Measurements from ENCODE around the gene WDR43. TPM values are rescaled to one million over a fixed set of nuclear protein-coding genes. Genes with fewer than 3 reads are reported as not detected.

Gene WDR43
- total and polyA plus RNA-seq, 5 donors = 5.4 to 34.9 (median 18.9) TPM

DNA sequence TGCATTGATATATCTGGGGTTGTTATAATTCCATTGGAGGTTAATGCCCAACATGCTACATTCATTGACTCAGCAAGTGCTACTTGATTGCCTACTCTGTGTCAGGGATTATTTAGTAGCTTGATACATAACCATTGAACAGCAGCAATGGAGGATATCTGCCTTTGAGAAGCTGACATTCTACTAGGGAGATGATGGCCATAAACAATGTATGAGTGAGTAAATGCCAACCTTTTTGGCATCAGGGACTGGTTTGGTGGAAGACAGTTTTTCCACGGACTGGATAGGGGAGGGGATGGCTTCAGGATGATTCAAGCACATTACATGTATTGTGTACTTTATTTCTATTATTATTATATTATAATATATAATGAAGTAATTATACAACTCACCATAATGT, 54.7 kb downstream of the WDR43 start:
- Histone ChIP-seq H3K9me3 (ENCODE audit: control insufficient read depth, low read length) (no peaks in the 10 kb centered on the region), H3K4me3 (ENCODE audit: low read length) (no peak overlapping the region), H3K27ac (ENCODE audit: low read length) (no peak overlapping the region), H3K4me1 (ENCODE audit: control insufficient read depth, insufficient read depth, low read length) (peaks cover 4% of the 10 kb centered on the region), H3K27me3 (ENCODE audit: control insufficient read depth, insufficient read depth) (no peaks in the 10 kb centered on the region)
- 97% methylated on average over 1 of the region's 1 CpG for WGBS
- DNase-seq = no peak
- intact Hi-C loops (cut with DNase I) = no loop called here
- no peak for ATAC-seq

DNA sequence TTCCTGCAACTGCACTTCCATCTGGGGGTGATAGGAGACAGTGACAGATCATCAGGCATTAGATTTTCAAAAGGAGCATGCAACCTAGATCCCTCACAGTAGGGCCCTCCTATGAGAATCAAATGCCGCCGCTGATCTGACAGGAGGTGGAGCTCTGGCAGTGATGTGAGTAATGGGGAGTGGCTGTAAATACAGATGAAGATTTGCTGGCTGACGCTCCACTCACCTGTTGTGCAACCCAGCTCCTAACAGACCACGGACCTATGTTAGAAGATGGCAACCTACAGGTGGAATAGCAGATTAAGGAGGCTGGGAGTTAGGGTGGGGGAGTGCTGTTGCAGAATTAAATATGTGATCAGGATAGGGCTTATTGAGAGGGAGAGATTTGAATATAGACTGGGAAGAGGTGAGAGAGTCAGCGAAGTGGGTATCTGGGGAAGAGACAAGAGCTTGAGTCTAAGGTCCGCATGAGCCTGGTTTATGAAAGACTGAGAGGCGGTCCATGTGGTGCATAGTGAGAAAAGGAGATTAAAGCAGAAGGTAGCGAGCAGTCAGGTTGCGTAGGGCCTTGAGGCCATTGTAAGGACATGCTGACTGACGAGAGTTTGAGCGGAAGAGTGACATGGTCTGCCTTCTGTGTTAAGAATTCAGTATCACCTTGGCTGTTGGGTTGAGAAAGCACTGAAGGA, 55.3 kb downstream of the WDR43 start:
- ATAC-seq (no peak), DNase-seq (no peak)
- Histone ChIP-seq H3K4me1 (ENCODE audit: control insufficient read depth, insufficient read depth, low read length) (peaks cover 4% of the 10 kb centered on the region), H3K9me3 (ENCODE audit: control insufficient read depth, low read length) (no peaks in the 10 kb centered on the region), H3K27ac (ENCODE audit: low read length) (no peak overlapping the region), H3K27me3 (ENCODE audit: control insufficient read depth, insufficient read depth) (no peaks in the 10 kb centered on the region), H3K4me3 (ENCODE audit: low read length) (no peak overlapping the region)
- 89% methylated on average over 11 of the region's 11 CpGs for WGBS
- intact Hi-C loops (cut with DNase I) = loop anchor here in 2 of 4 donors (10.0 kb wide), 2 partner anchors 895 to 1125 kb away; no protein-coding TSS in a partner anchor

DNA sequence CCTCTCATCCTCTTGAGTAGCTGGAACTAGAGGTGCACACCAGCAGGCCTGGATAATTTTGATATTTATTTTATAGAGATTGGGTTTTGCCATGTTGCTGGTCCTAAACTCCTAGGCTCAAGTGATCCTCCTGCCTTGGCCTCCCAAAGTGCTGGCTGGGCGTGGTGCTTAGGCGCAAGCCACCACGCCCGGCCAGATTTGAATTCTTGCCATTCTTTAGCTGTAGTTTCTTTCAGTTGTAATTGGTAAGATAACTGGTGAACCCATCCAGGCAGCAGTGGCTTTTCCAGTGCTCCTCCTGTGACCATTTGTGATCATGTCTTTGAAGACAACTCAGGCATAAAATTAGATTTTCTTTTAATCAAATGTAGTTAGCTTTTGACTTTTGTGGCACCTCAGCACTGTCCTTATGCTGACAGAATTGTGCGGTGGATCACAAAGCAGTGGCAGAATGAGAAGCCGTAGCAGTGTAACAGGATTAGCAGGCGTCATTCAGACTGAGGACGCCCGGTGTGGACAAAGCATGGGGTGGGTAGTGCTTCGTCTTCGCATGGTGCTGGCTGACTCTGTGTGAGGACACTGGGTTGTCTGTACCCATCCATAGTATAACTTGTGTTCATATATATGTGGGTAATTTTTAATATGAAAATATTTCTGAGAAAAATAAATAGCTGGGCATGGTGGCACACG, 56.6 kb downstream of the WDR43 start:
- WGBS = 95% methylated on average over 12 of the region's 12 CpGs
- intact Hi-C loops (cut with DNase I) = loop anchor here in 2 of 4 donors (10.0 kb wide), 2 partner anchors 894 to 1124 kb away; no protein-coding TSS in a partner anchor
- Histone ChIP-seq H3K27ac (ENCODE audit: low read length) (no peak overlapping the region), H3K4me3 (ENCODE audit: low read length) (no peak overlapping the region), H3K9me3 (ENCODE audit: control insufficient read depth, low read length) (no peaks in the 10 kb centered on the region), H3K4me1 (ENCODE audit: control insufficient read depth, insufficient read depth, low read length) (peaks cover 4% of the 10 kb centered on the region), H3K27me3 (ENCODE audit: control insufficient read depth, insufficient read depth) (no peaks in the 10 kb centered on the region)
- DNase-seq = no peak
- ATAC-seq = no peak

GRCh38 chr2:28951910-28952835, 57.7 kb downstream of the WDR43 start:
- Histone ChIP-seq H3K27ac (ENCODE audit: low read length) (peak overlapping the region; percentile 68), H3K9me3 (ENCODE audit: control insufficient read depth, low read length) (no peaks in the 10 kb centered on the region), H3K4me3 (ENCODE audit: low read length) (no peak overlapping the region), H3K4me1 (ENCODE audit: control insufficient read depth, insufficient read depth, low read length) (peaks cover 4% of the 10 kb centered on the region), H3K27me3 (ENCODE audit: control insufficient read depth, insufficient read depth) (no peaks in the 10 kb centered on the region)
- ATAC-seq = peak; percentile 70 to 74
- WGBS = 68% methylated on average over 13 of the region's 13 CpGs
- peak in 1 of 3 donors; percentile 55 for DNase-seq
- intact Hi-C loops (cut with DNase I) = loop anchor here in 2 of 4 donors (10.0 kb wide), 2 partner anchors 893 to 1123 kb away; no protein-coding TSS in a partner anchor

DNA sequence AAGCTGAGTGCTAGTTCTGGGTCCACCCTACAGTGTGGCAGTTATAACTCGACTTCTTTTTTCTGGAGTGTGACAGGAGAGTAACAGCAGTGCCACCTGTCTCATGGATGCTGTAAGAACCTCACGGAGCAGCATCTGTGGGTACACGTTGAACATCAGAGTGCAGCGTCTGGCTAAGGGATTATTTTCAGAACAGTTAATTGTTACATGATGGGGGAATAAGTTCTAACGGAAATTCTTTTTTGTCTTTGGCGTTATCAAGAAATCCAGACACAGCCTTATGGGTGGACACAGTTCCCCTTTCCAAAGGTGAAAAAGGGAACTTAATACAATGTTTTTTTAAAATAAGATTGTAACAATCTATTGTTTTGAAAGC, 58.4 kb downstream of the WDR43 start:
- H3K4me3 ChIP-seq (ENCODE audit: low read length) = no peak overlapping the region
- DNase-seq (no peak), ATAC-seq (peak; percentile 17 to 27)
- WGBS = 34% methylated on average over 6 of the region's 6 CpGs
- H3K4me1 ChIP-seq (ENCODE audit: control insufficient read depth, insufficient read depth, low read length) = peaks cover 4% of the 10 kb centered on the region
- intact Hi-C loops (cut with DNase I) = loop anchor here in 2 of 4 donors (10.0 kb wide), 2 partner anchors 892 to 1122 kb away; no protein-coding TSS in a partner anchor
- H3K27ac ChIP-seq (ENCODE audit: low read length) = peak overlapping the region; percentile 68
- H3K9me3 ChIP-seq (ENCODE audit: control insufficient read depth, low read length) = no peaks in the 10 kb centered on the region
- H3K27me3 ChIP-seq (ENCODE audit: control insufficient read depth, insufficient read depth) = no peaks in the 10 kb centered on the region

GRCh38 chr2:28955467-28955866, 61.0 kb downstream of the WDR43 start:
- Histone ChIP-seq H3K4me1 (ENCODE audit: control insufficient read depth, insufficient read depth, low read length) (peaks cover 4% of the 10 kb centered on the region), H3K9me3 (ENCODE audit: control insufficient read depth, low read length) (no peaks in the 10 kb centered on the region), H3K27me3 (ENCODE audit: control insufficient read depth, insufficient read depth) (no peaks in the 10 kb centered on the region), H3K27ac (ENCODE audit: low read length) (no peak overlapping the region), H3K4me3 (ENCODE audit: low read length) (no peak overlapping the region)
- no peak for DNase-seq
- WGBS = 39% methylated on average over 5 of the region's 5 CpGs
- no peak for ATAC-seq
- intact Hi-C loops (cut with DNase I) = loop anchor here in 3 of 4 donors (5.0 to 10.0 kb wide), 3 partner anchors 242 to 1119 kb away; no protein-coding TSS in a partner anchor

GRCh38 chr2:28956415-28956826, 62.0 kb downstream of the WDR43 start:
- peak in 1 of 3 donors; percentile 60 for DNase-seq
- Histone ChIP-seq H3K27ac (ENCODE audit: low read length) (no peak overlapping the region), H3K4me3 (ENCODE audit: low read length) (peak overlapping the region; percentile 25), H3K9me3 (ENCODE audit: control insufficient read depth, low read length) (no peaks in the 10 kb centered on the region), H3K4me1 (ENCODE audit: control insufficient read depth, insufficient read depth, low read length) (peaks cover 3% of the 10 kb centered on the region), H3K27me3 (ENCODE audit: control insufficient read depth, insufficient read depth) (no peaks in the 10 kb centered on the region)
- no peak for ATAC-seq
- intact Hi-C loops (cut with DNase I) = loop anchor here in 3 of 4 donors (5.0 to 10.0 kb wide), 3 partner anchors 241 to 1118 kb away; no protein-coding TSS in a partner anchor
- WGBS = 10% methylated on average over 11 of the region's 11 CpGs

DNA sequence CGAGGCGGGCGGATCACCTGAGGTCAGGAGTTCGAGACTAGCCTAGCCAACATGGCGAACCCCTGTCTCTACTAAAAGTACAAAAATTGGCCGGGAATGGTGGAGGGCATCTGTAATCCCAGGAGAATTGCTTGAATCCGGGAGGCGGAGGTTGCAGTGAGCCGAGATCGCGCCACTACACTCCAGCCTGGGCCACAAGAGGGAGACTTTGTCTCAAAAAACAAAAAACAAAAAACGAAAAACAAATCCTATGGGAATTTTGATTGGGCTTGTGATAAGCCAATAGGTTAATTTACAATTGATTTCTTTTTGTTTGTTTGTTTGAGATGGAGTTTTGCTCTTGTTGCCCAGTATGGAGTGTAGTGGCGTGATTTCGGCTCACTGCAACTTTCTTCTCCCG, 62.4 kb downstream of the WDR43 start:
- intact Hi-C loops (cut with DNase I) = loop anchor here in 3 of 4 donors (5.0 to 10.0 kb wide), 3 partner anchors 240 to 1118 kb away; no protein-coding TSS in a partner anchor
- ATAC-seq = no peak

GRCh38 chr2:28958689-28959088, 64.2 kb downstream of the WDR43 start:
- ATAC-seq (peak; percentile 90 to 92), DNase-seq (peak; percentile 75 to 85 (median 77))
- H3K4me3 ChIP-seq (ENCODE audit: low read length) = no peak overlapping the region
- no peaks in the 10 kb centered on the region for H3K4me1 ChIP-seq (ENCODE audit: control insufficient read depth, insufficient read depth, low read length)
- WGBS = 14% methylated on average over 9 of the region's 9 CpGs
- no peaks in the 10 kb centered on the region for H3K9me3 ChIP-seq (ENCODE audit: control insufficient read depth, low read length)
- intact Hi-C loops (cut with DNase I) = loop anchor here (1.0 to 10.0 kb wide), 5 partner anchors 238 to 1116 kb away; no protein-coding TSS in a partner anchor
- H3K27ac ChIP-seq (ENCODE audit: low read length) = no peak overlapping the region
- H3K27me3 ChIP-seq (ENCODE audit: control insufficient read depth, insufficient read depth) = no peaks in the 10 kb centered on the region

More for the DNA sequence above, 62.4 kb downstream of the WDR43 start:
- peak in 1 of 3 donors; percentile 68 for DNase-seq
- Histone ChIP-seq H3K4me1 (ENCODE audit: control insufficient read depth, insufficient read depth, low read length) (peaks cover 3% of the 10 kb centered on the region), H3K9me3 (ENCODE audit: control insufficient read depth, low read length) (no peaks in the 10 kb centered on the region), H3K4me3 (ENCODE audit: low read length) (no peak overlapping the region), H3K27ac (ENCODE audit: low read length) (no peak overlapping the region), H3K27me3 (ENCODE audit: control insufficient read depth, insufficient read depth) (no peaks in the 10 kb centered on the region)
- 34% methylated on average over 15 of the region's 15 CpGs for WGBS

DNA sequence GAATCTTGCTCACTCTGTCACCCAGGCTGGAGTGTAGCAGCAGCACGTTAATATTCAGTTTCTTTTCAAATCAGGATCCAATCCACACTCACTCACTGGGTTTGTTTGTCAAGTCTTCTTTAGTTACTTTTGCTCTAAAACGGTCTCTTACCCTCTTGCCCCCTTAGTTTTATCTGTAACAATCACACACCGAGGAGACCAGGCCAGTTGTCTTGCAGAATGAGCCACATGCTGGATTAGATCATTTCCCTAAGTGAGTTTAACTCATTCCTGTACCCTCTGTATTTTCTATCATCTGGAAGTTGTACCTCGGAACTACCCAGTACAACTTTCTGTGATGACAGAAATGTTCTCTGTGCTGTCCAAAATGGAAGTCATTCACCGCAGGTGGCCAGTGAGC, 65.9 kb downstream of the WDR43 start:
- H3K27me3 ChIP-seq (ENCODE audit: control insufficient read depth, insufficient read depth) = no peaks in the 10 kb centered on the region
- no peak for DNase-seq
- no peak for ATAC-seq
- intact Hi-C loops (cut with DNase I) = no loop called here
- no peaks in the 10 kb centered on the region for H3K9me3 ChIP-seq (ENCODE audit: control insufficient read depth, low read length)
- 33% methylated on average over 5 of the region's 5 CpGs for whole genome bisulfite sequencing
- H3K4me1 ChIP-seq (ENCODE audit: control insufficient read depth, insufficient read depth, low read length) = no peaks in the 10 kb centered on the region
- H3K27ac ChIP-seq (ENCODE audit: low read length) = peak overlapping the region; percentile 16
- H3K4me3 ChIP-seq (ENCODE audit: low read length) = no peak overlapping the region
